Uterus (tissue), 4 donors: ENCODE data around the gene GPR176. TPM values are rescaled to one million over a fixed set of nuclear protein-coding genes. Genes with fewer than 3 reads are reported as not detected.

Source experiments
- DNase-seq, 2 donors: peaks; one replicate each; pipeline ENCODE4 v3.0.0-alpha.2; 2019 to 2020
- H3K27ac ChIP-seq, 2 donors: fragments of 200-600 bp; sonication (generic); 1 replicate in 1 of 2; 2 replicates in 1 of 2; pipeline ENCODE4 v1.5.1; 2016 to 2018
- H3K27me3 ChIP-seq, 2 donors: fragments of 200-600 bp; sonication (generic); one replicate each; pipeline ENCODE4 v1.5.1; 2018 to 2019; ENCODE audit warnings: control low read depth in 1 of 2
- H3K36me3 ChIP-seq, 2 donors: fragments of 200-600 bp; sonication (generic); one replicate each; pipeline ENCODE4 v1.5.1; 2019; ENCODE audit warnings: control low read depth in 1 of 2
- H3K4me1 ChIP-seq, 2 donors: fragments of 200-600 bp; sonication (generic); one replicate each; pipeline ENCODE4 v1.5.1; 2018 to 2019; ENCODE audit warnings: control low read depth in 1 of 2
- H3K4me3 ChIP-seq, 2 donors: fragments of 200-600 bp; sonication (generic); 1 replicate in 1 of 2; 2 replicates in 1 of 2; pipeline ENCODE4 v1.5.1; 2018 to 2019; ENCODE audit warnings: mild to moderate bottlenecking in 1 of 2
- H3K9me3 ChIP-seq, 2 donors: fragments of 200-600 bp; sonication (generic); one replicate each; pipeline ENCODE4 v1.5.1; 2019; ENCODE audit warnings: control low read depth in 1 of 2
- POLR2A ChIP-seq, 2 donors: fragments of 450-650 bp; IDR thresholded peaks; one replicate each; pipeline ENCODE4 v1.6.1; 2016; ENCODE audit warnings: antibody characterized with exemption in 2 of 2, mild to moderate bottlenecking in 1 of 2, moderate library complexity in 1 of 2
- intact Hi-C: fragments of 100-400 bp; cut with DNase I; formaldehyde crosslinking; loops from one replicate; pipeline ENCODE4 v1.15.1; 2023; ENCODE audit warnings: low total_unique reads
- total RNA-seq, 4 donors: library from RNA; depleted of rRNA in 3 of 4; stranded (reverse); fragments of >200 nt in 3 of 4; gene quantifications; one replicate each; pipeline versions ENCODE4 v1.1.0 to v1.2.4, GENCODE V29; 2014 to 2023
- TF ChIP-seq, protein P1 (sequence below), 4 experiments: fragments of 200-600 bp in 2 of 4; fragments of 450-650 bp in 2 of 4; sonication (generic) in 2 of 4; IDR thresholded peaks; one replicate each; pipeline ENCODE4 v1.5.1; 2016 to 2019; ENCODE audit warnings: antibody characterized with exemption in 4 of 4, mild to moderate bottlenecking in 2 of 4, moderate library complexity in 1 of 4
- donor health status: DM: yes; HTN: yes; CAD: no.

GPR176 gene
- total RNA-seq, 4 donors from 2014 or later = 5.5 to 11.8 (median 7.1) TPM

DNA sequence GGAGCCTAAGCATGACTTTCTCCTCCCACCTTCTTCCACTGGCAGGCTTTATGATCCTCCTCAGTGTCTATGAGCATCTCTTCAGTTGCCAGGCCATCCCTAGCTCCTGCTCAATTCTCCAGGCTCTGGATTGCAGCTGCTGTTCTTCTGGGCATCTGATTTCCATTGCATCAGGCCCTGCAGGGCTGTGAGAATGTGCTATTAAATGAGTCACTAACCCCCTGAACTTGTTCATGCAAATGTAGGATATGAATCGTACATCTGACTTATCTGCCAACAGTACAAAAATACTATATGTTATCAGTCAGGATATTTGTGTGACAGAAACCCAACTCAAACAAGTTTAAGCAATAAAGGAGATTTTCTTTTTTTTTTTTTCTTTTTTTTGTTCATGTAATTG is 11.9 kb downstream of the GPR176 start:
- Histone ChIP-seq H3K4me3 (no peak overlapping the region), H3K27ac (no peak overlapping the region), H3K9me3 (no peaks in the 10 kb centered on the region), H3K36me3 (no peaks in the 10 kb centered on the region), H3K27me3 (no peaks in the 10 kb centered on the region), H3K4me1 (no peaks in the 10 kb centered on the region)
- intact Hi-C loops = no loop called here
- DNase-seq = no peak
- TF ChIP-seq, protein P1, sequence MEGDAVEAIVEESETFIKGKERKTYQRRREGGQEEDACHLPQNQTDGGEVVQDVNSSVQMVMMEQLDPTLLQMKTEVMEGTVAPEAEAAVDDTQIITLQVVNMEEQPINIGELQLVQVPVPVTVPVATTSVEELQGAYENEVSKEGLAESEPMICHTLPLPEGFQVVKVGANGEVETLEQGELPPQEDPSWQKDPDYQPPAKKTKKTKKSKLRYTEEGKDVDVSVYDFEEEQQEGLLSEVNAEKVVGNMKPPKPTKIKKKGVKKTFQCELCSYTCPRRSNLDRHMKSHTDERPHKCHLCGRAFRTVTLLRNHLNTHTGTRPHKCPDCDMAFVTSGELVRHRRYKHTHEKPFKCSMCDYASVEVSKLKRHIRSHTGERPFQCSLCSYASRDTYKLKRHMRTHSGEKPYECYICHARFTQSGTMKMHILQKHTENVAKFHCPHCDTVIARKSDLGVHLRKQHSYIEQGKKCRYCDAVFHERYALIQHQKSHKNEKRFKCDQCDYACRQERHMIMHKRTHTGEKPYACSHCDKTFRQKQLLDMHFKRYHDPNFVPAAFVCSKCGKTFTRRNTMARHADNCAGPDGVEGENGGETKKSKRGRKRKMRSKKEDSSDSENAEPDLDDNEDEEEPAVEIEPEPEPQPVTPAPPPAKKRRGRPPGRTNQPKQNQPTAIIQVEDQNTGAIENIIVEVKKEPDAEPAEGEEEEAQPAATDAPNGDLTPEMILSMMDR (IDR thresholded peaks at IDR 0.05) = no peak
- TF ChIP-seq POLR2A (IDR thresholded peaks at IDR 0.05) = no peak

DNA sequence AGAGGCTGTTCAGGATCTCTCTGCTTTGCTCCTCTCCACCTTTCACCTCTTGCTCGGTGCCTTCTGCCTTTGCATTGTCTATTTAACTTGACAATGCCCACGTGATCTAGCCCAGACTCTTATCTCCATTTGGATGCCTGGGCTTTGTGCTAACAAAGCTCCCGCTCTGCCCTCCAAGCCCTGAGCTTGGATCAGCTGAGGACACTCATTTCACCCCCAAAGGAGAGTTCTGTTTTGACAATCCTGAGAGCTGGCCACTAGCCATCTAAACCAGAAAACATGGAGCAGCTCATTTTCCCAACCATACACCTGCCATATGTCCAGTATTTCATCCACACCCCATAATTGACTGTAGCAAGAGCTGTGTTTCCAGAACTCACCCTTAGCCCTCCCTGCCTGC is 12.8 kb downstream of the GPR176 start:
- H3K4me3 ChIP-seq = no peak overlapping the region
- intact Hi-C loops = no loop called here
- H3K27me3 ChIP-seq = no peaks in the 10 kb centered on the region
- H3K4me1 ChIP-seq = no peaks in the 10 kb centered on the region
- DNase-seq = no peak
- no peak overlapping the region for H3K27ac ChIP-seq
- no peaks in the 10 kb centered on the region for H3K36me3 ChIP-seq
- H3K9me3 ChIP-seq = no peaks in the 10 kb centered on the region
- no peak for TF ChIP-seq POLR2A (IDR thresholded peaks at IDR 0.05)
- TF ChIP-seq, protein P1 (IDR thresholded peaks at IDR 0.05) = no peak

- intact Hi-C loops = no loop called here
- Histone ChIP-seq H3K27ac (no peak overlapping the region), H3K27me3 (no peaks in the 10 kb centered on the region), H3K9me3 (no peaks in the 10 kb centered on the region), H3K4me1 (no peaks in the 10 kb centered on the region), H3K4me3 (no peak overlapping the region), H3K36me3 (no peaks in the 10 kb centered on the region)
- TF ChIP-seq POLR2A (IDR thresholded peaks at IDR 0.05) = no peak
- TF ChIP-seq, protein P1 (IDR thresholded peaks at IDR 0.05) = no peak
- DNase-seq = no peak
These were observed 16.0 kb downstream of the GPR176 start for GRCh38 chr15:39904115-39904514.

GRCh38 chr15:39898317-39898716 is 21.7 kb downstream of the GPR176 start:
- no peak for DNase-seq
- Histone ChIP-seq H3K9me3 (no peaks in the 10 kb centered on the region), H3K4me1 (no peaks in the 10 kb centered on the region), H3K27me3 (no peaks in the 10 kb centered on the region), H3K36me3 (no peaks in the 10 kb centered on the region), H3K4me3 (no peak overlapping the region), H3K27ac (no peak overlapping the region)
- intact Hi-C loops = no loop called here
- TF ChIP-seq, protein P1 (IDR thresholded peaks at IDR 0.05) = no peak
- no peak for TF ChIP-seq POLR2A (IDR thresholded peaks at IDR 0.05)

- intact Hi-C loops = no loop called here
- H3K36me3 ChIP-seq = no peaks in the 10 kb centered on the region
These were observed 23.2 kb downstream of the GPR176 start for GRCh38 chr15:39896846-39897245.

More at GRCh38 chr15:39896846-39897245, 23.2 kb downstream of the GPR176 start:
- H3K4me3 ChIP-seq = no peak overlapping the region
- no peaks in the 10 kb centered on the region for H3K9me3 ChIP-seq
- H3K27ac ChIP-seq = no peak overlapping the region
- H3K4me1 ChIP-seq = no peaks in the 10 kb centered on the region
- no peak for DNase-seq
- no peaks in the 10 kb centered on the region for H3K27me3 ChIP-seq
- TF ChIP-seq, protein P1 (IDR thresholded peaks at IDR 0.05) = no peak
- no peak for TF ChIP-seq POLR2A (IDR thresholded peaks at IDR 0.05)
